Choroid plexus epithelial cell (primary cell): Measurements from ENCODE around the gene KCNQ1.

Source experiments
- DNase-seq: peaks from one replicate; pipeline ENCODE4 v3.0.0-alpha.2; 2010; ENCODE audit warnings: low read depth
- H3K4me3 ChIP-seq: 2 replicates; pipeline ENCODE4 v1.5.1; 2011; ENCODE audit warnings: low read depth, mild to moderate bottlenecking, control low read depth, low read length, moderate library complexity
- CTCF ChIP-seq: conservative IDR thresholded peaks from 2 replicates; pipeline ENCODE4 v1.5.1; 2011; ENCODE audit warnings: low read depth, mild to moderate bottlenecking, control low read depth, inconsistent platforms, low read length, moderate library complexity

Gene KCNQ1

GRCh38 chr11:2580061-2580421, 135.2 kb downstream of the KCNQ1 start:
- no peak for TF ChIP-seq CTCF
- no peak overlapping the region for H3K4me3 ChIP-seq
- DNase-seq, result no peak

GRCh38 chr11:2580571-2581001, 135.8 kb downstream of the KCNQ1 start:
- no peak for TF ChIP-seq CTCF
- no peak overlapping the region for H3K4me3 ChIP-seq
- DNase-seq, result no peak

GRCh38 chr11:2581151-2581930, 136.5 kb downstream of the KCNQ1 start:
- TF ChIP-seq CTCF, result no peak
- H3K4me3 ChIP-seq, result no peak overlapping the region
- no peak for DNase-seq

- no peak for DNase-seq
- no peak for TF ChIP-seq CTCF
- H3K4me3 ChIP-seq, result no peak overlapping the region
Measured at GRCh38 chr11:2581931-2582350, 137.1 kb downstream of the KCNQ1 start.

- DNase-seq, result no peak
- no peak overlapping the region for H3K4me3 ChIP-seq
- TF ChIP-seq CTCF, result no peak
Measured at GRCh38 chr11:2582351-2582945, 137.6 kb downstream of the KCNQ1 start.

GRCh38 chr11:2582946-2583604, 138.3 kb downstream of the KCNQ1 start:
- H3K4me3 ChIP-seq, result no peak overlapping the region
- TF ChIP-seq CTCF, result no peak
- peak; percentile 17 for DNase-seq
